Activated T-helper 1 cell treated with anti-CD3 and anti-CD28 coated beads, Interleukin-2, amount 50 U/mL, for 16 hours (primary cell): ENCODE data around the gene RNFT2.
"Not testable (repeated sequence)": the region's sequence is repeated elsewhere in the genome, so short reads cannot be mapped to it uniquely, and the experiment has no call there.

ENCODE experiments used
- DNase-seq, 2 donors: peaks; one replicate each; pipeline ENCODE4 v3.0.0-alpha.2; 2020; ENCODE audit warnings: low read depth in 1 of 2, low spot score in 1 of 2

RNFT2 gene

DNA sequence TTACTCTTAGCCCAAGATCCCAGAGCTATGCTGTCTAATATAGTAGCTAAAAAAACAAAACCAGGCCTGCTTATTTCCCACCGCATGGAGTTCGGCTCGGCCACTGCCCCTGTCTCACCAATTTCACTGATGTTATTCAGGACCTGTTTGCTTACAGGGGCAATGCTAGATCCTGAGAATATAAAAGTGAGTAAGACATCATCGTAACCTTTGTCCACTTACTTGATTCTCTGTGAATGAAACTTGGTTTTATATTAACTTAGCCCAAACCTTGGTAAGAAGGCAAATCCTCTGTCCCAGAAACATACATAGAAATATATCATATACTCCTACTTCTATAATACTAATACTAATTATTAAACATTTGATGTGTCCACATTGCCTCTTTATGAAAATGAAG lies 56.6 kb downstream of the RNFT2 start:
- DNase-seq = no peak

DNA sequence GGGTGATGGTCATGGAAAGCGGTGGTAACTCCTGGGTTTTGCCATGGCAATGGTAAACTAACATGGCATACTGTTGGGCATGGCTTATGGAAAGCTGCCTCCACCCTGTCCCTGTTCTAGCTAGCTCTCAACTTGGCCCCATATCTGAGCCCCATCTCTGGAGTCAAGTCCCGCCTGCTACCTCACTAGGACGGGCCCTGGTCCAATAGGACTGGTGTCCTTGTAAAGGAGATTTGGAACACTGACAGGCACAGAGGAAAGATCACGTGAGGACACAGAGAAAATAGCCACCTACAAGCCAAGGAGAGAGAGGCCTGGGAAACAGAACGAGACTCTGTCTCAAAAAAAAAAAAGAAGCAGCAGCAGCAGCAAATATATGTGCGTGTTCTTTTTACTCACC lies 59.8 kb downstream of the RNFT2 start:
- no peak for DNase-seq

DNA sequence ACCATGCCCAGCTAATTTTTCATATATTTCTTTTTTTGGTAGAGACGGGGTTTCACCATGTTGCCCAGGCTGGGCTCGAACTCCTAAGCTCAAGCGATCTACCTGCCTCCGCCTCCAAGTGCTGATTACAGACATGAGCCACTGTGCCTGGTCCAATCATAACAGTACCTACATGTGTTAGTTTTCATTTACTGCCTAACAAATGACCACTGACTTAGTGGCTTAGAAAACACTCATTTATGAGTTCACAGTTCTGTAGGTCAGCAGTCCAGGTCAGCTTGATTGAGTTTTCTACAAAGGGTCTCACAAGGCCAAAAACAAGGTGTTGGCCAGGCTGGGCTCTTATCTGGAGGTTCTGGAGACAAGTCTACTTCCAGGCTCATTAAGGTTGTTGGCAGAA lies 60.6 kb downstream of the RNFT2 start:
- DNase-seq = no peak

DNA sequence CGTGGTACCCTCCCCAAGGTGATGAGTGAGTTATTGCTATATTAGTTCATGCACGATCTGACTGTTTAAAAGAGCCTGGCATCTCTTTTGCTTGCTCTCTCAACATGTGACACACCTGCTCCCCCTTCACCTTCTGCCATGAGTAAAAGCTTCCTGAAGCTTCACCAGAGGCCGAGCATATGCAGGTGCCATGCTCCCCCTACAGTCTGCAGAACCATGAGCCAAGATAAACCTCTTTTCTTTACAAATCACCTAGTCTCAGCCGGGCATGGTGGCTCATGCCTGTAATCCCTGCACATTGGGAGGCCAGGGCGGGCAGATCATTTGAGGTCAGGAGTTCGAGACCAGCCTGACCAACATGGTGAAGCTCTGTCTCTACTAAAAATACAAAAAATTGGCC lies 61.8 kb downstream of the RNFT2 start:
- no peak for DNase-seq

DNA sequence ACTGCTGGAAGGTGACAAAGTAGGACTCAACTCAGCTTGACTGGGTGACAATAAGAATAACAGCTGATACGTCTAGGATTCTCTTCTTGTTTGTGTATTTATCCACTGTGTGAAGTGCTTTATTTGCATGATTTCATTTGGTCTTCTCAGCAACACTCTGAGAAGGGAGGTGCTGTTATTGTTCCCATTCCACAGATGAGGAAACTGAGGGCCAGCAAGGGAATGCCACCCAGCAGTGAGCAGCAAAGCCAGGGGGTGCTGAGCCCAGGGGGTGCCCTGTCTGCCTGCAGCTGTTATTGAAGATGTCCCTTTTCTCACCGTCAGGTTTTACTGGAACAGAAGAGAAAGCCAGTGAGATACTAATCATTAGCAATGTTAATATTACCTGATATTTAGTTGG lies 62.8 kb downstream of the RNFT2 start:
- DNase-seq = no peak

DNA sequence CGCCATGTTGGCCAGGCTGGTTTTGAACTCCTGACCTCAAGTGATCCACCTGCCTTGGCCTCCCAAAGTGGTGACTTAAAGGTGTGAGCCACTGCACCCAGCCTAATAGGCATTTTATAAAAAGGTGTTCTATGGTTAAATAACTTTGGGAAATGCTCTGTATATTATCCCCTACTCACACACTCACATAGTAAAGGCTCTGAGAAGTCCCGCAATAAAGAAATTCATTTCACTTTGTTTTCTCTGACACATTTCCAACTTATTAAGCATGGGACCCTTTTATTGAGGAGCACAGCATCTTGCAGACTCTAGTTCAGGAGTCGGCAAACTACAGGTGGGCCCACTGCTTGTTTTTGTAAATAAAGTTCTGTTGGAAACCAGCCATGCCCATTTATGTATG lies 63.9 kb downstream of the RNFT2 start:
- no peak for DNase-seq

DNA sequence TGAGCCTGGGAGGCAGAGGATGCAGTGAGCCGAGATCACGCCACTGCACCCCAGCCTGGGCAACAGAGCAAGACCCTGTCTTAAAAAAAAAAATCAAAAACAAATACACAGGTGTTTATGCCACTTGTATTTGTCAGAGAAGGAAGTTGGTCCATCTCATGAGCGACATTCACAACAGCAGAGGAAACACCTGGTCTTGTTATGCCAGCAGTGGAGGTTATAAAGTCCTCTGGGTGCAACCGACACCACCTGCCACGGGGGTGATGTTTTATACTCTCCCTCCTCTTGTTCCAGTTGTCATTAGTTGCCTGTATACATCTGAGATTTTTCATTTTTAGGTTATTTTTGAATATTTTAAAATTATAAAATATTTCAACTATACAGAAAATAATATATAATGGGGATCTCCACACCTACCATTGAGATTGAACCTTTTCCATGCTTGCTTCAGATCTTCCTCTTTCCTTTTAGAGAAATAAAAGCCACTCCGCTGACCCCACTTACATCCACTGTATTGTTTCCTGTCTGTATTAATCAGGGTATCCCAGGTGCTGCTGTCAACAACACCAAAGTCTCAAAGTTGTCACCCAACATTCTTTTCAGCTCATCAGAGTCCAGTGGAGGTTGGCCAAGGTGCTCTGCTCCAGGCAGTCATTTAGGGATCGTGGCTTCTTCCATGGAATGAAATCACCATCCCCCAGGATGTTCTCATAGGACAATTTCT lies 65.1 kb downstream of the RNFT2 start:
- DNase-seq = no peak

DNA sequence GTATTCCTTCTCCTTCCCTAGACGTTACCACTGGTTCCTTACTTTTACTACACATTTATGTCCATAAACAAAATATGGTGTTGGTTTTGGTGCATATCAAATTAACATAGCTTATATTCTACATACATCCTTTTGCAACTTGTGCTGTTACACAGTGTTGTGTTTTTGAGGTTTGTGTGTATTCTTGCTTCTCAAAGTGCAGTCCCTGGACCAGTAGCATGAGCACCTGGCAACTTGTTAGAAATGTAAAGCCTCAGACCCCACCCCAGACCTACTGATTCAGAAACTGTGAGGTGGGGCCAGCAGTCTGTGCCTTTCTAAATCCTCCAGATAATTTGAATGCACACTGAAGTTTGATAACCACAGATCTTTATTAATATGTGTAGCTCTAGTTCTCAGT lies 65.9 kb downstream of the RNFT2 start:
- DNase-seq = no peak

DNA sequence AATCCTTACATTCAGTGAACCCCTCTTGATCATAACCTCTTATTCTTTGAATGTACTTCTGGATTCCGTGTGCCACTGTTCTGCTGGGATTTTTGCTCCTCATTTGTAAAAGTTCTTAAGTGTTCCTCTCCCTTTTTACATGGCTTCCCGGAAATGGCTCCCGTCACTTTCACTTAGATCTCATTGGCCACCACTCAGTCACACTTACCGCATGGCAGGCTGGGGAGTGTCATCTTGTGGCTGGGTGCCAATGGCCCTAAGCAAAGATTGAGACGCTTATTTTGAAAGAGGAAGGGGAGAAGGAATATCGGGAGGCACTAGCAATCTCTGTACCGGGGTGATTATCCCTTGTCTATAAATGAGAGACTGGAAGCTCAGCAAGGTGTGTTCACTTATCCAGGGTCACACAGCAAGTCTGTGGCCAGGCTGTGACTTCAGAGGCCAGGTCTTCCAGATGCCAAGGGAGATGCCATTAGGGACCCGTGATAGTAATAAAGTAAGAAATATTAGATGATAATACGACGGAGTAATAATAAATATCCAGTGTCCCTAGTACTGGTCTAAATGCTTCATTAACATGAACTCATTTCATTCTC lies 68.8 kb downstream of the RNFT2 start:
- no peak for DNase-seq

DNA sequence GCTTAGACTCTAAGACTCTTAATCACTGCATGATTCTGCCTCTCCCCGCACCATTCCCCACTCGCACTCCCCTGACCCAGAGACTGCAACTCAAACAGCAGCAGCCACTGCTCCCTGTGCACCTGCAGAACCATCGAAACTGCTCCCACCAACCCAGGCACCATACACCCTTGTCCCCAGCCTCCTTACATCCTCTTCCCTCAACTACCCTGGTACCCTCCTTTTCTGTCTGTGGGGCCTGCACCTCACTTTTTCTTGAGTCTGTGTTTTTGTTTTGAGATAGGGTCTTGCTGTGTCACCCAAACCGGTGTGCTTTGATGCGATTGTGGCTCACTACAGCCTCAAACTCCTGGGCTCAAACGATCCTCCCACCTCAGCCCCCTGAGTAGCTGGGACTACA lies 69.4 kb downstream of the RNFT2 start:
- no peak for DNase-seq

DNA sequence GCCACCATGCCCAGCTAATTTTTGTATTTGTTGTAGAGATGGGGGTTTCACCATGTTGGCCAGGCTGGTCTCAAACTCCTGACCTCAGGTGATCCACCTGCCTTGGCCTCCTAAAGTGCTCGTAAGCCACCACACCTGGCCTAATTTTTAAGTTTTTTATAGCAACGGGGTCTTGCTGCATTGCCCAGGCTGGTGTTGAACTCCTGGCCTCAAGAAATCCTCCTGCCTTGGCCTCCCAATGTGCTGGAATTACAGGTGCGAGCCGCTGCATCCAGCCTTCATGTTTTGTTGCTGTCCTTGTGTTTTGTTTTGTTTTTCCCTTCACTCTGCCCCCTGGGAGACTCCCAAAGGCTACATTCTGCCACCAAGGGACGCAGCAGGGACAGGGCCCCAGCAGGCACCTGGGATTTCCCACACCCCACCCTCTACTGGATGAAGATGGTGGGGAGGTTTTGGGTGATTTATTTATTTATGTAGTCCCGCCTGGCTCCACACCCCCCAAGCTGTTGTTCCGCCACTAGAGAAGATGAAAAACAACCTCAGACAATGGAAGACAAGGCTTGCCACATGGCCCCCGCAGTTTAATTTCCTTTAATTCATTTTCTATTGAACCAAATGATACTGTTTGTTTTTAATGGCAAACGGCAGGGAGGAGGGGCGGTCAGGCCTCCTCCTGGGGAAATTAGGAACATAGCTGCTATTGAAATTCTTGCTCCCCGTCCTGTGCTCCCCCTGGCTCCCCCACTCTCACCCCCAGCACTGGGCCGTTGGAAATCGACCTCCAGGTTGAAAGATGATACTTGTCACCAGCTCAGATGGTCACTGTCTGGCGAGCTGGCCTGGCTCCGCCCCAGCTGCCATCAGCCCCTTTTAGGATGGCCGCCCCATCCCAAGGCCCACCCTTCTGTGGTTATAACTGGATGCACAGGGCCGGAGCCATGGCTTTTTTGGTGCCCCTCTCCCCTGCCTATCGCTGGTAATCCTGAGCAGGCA lies 70.3 kb downstream of the RNFT2 start:
- no peak for DNase-seq

DNA sequence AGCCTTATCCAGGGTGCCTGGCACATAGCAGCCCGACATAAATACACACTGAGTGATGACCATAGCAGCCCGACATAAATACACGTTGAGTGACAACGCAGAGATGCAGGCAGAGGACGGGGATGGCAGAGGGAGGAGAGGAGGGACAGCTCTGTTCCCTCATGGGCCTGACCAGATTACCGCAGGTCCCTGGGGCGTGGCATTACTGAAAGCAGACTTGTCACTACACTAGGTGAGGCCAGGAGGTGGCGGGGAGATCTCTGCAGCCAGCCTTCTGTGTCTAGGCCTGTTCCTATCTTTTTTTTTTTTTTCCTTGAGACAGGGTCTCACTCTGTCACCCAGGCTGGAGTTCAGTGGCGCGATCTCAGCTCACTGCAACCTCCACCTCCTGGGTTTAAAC lies 74.1 kb downstream of the RNFT2 start:
- no peak for DNase-seq

DNA sequence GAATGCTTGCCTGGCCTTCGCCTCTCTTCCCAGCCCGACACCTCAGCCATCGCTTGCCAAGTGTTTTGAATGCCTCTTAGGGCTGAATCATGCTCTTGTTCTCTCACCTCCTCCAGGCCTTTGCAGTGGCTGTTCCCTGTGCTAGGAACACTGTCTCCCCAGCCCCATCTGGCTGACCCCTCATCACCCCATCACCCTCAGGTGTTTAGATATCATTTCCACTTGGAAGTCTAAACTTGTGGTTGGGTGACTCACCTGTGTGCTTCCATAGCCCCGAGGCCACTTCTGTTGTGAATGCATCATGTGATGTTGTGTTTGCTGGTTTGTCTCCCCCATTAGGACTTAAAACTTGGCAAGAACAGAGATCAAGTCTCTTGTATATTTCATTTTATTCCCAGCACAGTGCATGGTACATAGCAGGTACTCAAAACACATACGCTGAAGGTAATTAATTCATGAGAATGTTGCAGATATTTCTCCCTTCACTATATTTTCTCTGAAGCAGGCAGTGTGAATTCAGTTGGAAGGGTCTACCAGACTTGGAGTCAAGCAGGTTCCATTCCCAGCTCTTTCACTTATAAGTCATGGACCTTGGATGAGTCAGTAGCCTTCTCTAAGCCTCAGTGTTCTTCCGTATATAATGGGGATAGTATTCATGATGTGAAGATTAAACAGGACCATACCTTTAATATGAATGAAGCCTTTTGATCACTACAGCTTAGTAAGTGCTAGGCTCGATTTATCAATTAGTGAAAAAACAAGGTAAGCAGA lies 75.3 kb downstream of the RNFT2 start:
- no peak for DNase-seq

DNA sequence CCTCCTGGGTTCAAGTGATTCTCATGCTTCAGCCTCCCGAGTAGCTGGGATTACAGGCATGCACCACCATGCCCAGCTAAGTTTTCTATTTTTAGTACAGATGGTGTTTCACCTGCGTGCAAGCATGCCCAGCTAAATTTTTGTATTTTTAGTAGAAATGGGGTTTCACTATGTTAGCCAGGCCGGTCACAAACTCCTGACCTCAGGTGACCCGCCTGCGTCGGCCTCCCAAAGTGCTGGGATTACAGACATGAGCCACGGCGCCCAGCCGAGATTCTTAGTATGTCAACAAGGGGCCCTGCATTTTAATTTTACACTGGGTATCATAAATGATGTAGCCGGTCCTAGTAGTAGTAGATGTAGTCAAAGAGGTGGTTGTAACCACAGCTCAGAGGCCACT lies 76.7 kb downstream of the RNFT2 start:
- not testable (repeated sequence) for DNase-seq

DNA sequence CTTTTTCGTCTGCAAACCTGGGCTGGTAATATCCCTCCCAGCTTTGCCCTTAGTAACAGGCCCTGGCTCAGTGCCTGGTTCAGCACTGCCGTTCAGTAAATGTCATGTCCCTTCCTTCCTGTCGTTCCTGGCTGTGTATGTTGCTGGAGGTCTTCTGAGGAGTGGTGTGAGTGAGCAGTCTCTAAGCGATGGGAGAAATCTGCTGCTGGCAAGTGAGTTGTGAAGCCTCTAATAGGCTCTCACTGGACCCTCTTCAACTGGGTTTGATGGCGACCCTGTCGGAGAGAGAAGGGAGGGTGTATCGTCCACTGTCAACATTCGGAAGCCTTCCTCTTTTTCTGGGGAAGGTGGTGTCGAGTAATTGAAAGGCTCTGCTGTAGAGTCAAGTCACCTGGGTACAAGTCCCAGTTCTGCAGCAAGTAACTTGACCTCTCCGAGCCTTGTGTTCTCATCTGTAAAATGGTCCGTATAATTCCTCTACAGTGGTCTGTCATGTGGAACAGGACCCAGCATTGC lies 80.3 kb downstream of the RNFT2 start:
- no peak for DNase-seq

DNA sequence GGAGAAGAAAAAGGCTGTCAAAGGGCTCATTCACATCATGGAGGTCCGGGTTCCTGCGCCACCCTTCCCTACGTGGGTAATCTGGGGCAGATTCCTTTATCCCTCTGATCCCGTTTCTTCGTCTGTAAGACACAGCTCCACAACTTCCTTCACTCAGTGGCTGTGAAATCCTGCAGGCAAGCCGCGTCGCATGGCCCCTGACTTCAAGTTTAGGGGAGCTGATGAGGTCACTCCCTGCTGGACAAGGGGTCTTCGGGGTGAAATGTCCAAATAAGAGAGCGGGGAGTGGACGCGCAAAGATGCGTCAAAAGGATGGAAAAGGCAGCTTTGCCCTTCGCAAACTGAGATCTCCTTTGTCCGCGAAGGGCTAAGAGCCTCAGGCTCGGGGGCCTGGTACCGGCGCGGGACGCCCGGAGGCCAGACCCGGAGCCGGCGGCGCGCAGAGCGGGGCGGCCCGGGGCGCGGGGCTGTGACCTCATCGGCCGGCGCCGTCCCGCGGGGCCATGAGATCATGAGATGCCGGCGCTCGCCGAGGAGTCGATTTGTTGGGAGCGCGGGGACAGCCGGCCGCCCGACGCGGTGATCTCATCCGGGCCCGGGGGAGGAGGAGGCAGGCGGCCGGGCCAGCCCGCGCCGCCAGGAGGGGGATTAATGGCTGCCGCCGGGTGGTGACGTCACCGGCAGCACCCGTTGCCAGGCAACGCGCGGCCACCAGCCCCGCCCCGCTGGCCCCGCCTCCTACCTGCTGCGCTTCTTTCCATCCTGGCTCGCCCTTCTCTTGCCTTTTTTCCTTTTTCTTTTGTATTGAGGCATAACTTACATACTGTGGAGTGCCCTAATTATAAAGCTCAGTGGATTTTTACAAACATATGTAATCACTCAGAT lies 81.1 kb downstream of the RNFT2 start:
- DNase-seq = peak; percentile 76 to 84

DNA sequence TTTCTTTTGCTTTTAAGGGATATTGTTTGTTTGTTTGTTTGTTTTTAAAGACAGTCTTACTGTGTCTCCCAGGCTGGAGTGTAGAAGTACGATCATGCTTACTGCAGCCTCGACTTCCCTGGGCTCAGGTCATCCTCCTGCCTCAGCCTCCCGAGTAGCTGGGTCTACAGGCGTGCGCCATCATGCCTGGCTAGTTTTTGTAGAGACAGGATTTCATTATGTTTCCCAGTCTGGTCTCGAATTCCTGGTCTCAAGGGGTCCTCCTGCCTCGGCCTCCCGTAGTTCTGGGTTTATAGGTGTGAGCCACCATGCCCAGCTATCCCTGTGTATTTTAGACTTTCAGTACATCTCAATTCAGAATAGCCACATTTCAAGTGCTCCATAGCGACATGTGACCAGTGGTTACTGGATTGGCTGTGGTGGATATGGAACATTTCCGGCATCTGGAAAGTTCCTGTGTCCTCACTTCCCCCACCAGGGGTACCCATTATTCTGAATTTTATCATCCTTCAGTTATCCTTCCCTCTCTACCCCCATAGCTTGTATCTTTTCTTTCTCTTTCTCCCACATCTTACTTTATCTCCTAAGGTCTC lies 82.0 kb downstream of the RNFT2 start:
- no peak for DNase-seq

DNA sequence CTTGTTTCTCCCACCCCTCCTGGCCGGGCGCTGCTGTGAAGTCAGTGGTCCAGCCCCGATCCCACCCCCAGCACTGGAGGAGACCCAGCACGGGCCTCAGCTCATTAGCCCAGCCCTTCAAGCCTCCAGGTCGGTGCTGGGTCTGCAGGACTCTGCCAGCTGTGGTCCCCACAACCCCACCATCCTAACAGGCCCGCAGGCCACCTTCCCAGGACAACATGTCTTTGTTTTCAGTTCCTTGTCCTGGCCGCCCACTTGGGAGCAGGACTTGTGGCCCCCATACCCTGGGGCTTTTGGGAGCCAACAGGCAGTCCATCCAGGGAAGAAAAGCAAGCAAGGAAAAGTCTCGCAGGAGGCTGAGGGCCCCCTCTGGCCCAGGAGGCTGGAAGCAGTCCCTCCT lies 83.2 kb downstream of the RNFT2 start:
- DNase-seq = no peak

DNA sequence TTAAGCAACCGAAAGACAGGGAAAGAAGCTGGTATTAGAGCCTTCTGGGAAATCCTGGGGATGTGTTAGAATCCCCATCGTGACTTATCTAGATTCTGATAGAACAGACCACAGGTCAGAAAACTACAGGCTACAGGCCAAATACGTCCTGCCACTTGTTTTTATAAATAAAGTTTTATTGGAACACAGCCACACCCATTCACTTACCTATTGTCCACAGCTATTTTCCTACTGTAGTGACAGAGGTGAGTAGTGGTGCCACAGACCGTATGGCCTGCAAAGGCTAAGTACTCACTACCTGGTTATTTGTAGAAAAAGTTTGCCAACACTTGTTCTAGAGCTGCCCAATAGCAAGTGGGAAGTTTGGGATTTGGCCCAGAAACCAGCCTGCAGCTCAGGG lies 89.3 kb downstream of the RNFT2 start:
- DNase-seq = no peak

DNA sequence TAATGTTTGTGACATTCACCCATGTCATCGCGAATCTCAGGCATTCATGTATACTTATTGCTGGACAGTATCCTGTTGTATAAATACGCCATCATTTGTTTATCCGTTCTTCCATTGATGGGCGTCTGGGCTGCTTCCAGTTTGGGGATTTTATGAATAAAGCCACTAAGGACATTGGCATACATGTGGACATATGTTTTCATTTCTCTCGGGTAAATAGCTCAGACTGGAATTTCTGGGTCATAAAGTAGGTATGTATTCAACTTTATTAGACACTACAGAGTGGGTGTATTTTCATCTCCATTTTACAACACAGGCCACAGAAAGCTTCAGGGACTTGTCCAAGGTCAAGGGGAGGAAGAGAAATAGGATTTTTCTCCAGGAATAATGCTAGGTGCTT lies 94.2 kb downstream of the RNFT2 start:
- no peak for DNase-seq
